Measurements from ENCODE around the gene IL22. TPM values are rescaled to one million over a fixed set of nuclear protein-coding genes. Genes with fewer than 3 reads are reported as not detected.

The IL22 gene
- total RNA-seq, 4 donors from 2014 or later = not detected

DNA sequence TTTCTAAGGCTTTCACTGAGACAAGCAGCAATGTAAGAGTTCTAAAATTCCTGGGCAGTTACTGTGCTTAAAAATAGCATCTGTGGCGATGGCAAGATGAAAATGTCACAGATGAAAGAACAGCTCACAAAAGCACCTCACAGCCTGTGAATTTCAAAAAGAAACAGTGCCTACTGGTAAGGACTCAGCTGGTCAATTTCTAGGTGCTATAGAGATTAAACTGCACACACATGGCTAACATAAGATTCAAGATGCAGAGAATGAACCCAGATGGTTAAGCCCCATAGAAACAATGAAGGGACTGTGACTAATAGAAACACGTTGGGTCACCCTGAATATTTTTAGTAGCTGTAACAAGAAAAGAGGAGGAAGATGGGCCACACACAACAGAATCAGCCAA is 15.8 kb downstream of the IL22 start:
- Histone ChIP-seq H3K9me3 (no peaks in the 10 kb centered on the region), H3K36me3 (no peaks in the 10 kb centered on the region), H3K27ac (peak overlapping the region in 2 of 4 donors; percentile 26 to 55), H3K27me3 (no peaks in the 10 kb centered on the region), H3K4me1 (peaks cover 0 to 41% (median 12%) of the 10 kb centered on the region in 3 donors), H3K4me3 (no peak overlapping the region)
- TF ChIP-seq EP300 (IDR thresholded peaks at IDR 0.05) = no peak
- no peak for TF ChIP-seq POLR2A (IDR thresholded peaks at IDR 0.05)
- TF ChIP-seq POLR2AphosphoS5 (IDR thresholded peaks at IDR 0.05) = no peak
- TF ChIP-seq, protein P1, sequence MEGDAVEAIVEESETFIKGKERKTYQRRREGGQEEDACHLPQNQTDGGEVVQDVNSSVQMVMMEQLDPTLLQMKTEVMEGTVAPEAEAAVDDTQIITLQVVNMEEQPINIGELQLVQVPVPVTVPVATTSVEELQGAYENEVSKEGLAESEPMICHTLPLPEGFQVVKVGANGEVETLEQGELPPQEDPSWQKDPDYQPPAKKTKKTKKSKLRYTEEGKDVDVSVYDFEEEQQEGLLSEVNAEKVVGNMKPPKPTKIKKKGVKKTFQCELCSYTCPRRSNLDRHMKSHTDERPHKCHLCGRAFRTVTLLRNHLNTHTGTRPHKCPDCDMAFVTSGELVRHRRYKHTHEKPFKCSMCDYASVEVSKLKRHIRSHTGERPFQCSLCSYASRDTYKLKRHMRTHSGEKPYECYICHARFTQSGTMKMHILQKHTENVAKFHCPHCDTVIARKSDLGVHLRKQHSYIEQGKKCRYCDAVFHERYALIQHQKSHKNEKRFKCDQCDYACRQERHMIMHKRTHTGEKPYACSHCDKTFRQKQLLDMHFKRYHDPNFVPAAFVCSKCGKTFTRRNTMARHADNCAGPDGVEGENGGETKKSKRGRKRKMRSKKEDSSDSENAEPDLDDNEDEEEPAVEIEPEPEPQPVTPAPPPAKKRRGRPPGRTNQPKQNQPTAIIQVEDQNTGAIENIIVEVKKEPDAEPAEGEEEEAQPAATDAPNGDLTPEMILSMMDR (IDR thresholded peaks at IDR 0.05) = no peak
- WGBS, 2 donors (ENCODE audit: low coverage in 1 of 2) = 0 to 35% methylated on average over 2 of the region's 2 CpGs
- ATAC-seq = no peak

DNA sequence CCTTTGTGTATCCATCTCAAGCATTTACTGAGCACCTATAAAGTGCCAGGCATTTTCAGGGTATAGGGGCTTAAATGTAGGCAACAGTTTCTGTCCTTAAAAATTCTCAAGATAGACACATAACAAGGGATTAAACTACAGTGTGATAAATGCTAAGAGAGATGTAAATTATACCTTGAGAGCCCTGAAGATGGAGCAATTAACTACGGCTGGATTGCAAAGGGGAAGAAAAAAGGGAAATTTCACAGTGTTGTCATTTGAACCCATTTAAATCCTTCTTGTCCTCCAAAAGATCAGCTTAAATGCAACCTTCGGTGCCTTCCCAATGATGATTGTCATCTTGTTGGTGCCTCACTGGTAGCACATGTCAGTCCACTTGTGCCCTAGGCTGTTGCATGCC is 16.3 kb downstream of the IL22 start:
- 24 to 45% methylated on average over 2 of the region's 2 CpGs for WGBS, 2 donors (ENCODE audit: low coverage in 1 of 2)
- H3K27ac ChIP-seq = peak overlapping the region in 2 of 4 donors; percentile 26 to 55
- no peaks in the 10 kb centered on the region for H3K9me3 ChIP-seq
- peak overlapping the region in 1 of 2 donors; percentile 32 for H3K4me3 ChIP-seq
- H3K27me3 ChIP-seq = no peaks in the 10 kb centered on the region
- peaks cover 0 to 41% (median 12%) of the 10 kb centered on the region in 3 donors for H3K4me1 ChIP-seq
- TF ChIP-seq POLR2AphosphoS5 (IDR thresholded peaks at IDR 0.05) = no peak
- TF ChIP-seq POLR2A (IDR thresholded peaks at IDR 0.05) = no peak
- no peak for TF ChIP-seq EP300 (IDR thresholded peaks at IDR 0.05)
- TF ChIP-seq, protein P1 (IDR thresholded peaks at IDR 0.05) = no peak
- H3K36me3 ChIP-seq = no peaks in the 10 kb centered on the region
- ATAC-seq = no peak

DNA sequence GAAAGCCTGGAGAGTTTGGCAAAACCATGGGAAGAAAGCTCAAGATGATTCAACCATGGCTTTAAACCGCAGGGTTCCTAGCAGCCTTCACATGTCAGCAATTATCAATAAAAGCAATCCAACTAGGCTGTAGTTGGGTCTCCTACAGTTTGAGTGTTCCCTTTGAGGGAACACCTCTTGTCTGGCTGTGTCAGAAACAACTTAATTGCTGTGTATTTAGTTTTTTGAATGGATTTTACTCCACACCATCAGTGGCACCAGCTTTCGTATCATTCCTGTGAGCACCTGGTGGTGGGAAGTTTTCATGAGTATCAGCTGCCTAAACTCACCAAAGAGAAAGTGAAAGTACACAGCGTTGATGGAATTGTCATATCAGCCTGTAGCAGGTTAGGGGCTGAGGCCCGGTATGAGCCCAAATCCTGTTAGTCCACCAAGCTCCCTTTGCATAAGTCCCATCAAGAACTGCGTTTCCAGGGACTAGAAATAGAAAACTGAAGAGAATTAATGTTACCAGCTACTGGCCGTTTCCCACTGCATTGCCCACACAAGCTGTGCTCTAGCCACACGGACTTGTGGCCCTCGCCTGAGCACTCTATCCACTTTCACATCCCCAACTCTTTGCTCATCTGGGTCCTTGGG is 16.9 kb downstream of the IL22 start:
- Histone ChIP-seq H3K36me3 (no peaks in the 10 kb centered on the region), H3K9me3 (no peaks in the 10 kb centered on the region), H3K27ac (peak overlapping the region in 1 of 4 donors; percentile 55), H3K4me1 (peaks cover 0 to 40% (median 11%) of the 10 kb centered on the region in 3 donors), H3K27me3 (no peaks in the 10 kb centered on the region), H3K4me3 (peak overlapping the region in 1 of 2 donors; percentile 32)
- peak; percentile 37 for ATAC-seq
- WGBS, 2 donors (ENCODE audit: low coverage in 1 of 2) = 54 to 69% methylated on average over 5 to 6 of the region's 8 CpGs
- TF ChIP-seq, protein P1 (IDR thresholded peaks at IDR 0.05) = peak in 1 of 4 experiments; percentile 12
- no peak for TF ChIP-seq POLR2AphosphoS5 (IDR thresholded peaks at IDR 0.05)

DNA sequence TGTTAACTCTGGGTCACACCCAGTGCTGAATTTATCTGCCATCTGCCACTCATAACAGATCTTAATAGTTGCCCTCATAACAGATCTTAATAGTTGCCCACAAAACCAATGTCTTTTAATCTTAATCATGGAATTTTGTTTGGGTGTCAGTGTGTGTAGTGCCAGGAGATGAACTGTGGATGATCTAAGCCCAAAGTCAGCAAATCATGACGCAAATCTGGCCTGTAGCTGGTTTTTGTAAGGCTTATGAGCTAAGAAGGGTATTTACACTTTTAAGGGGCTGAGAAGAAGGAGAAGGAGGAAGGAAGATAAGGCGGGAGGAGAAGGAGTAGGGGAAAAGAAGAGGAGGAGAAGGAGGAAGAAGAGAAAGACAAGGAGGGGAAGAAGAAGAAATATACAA is 17.8 kb downstream of the IL22 start:
- no peak for TF ChIP-seq EP300 (IDR thresholded peaks at IDR 0.05)
- TF ChIP-seq POLR2A (IDR thresholded peaks at IDR 0.05) = no peak
- TF ChIP-seq, protein P1 (IDR thresholded peaks at IDR 0.05) = no peak
- no peak for TF ChIP-seq POLR2AphosphoS5 (IDR thresholded peaks at IDR 0.05)
- 78 to 79% methylated on average over 1 to 2 of the region's 2 CpGs for WGBS, 2 donors (ENCODE audit: low coverage in 1 of 2)
- no peaks in the 10 kb centered on the region for H3K27me3 ChIP-seq
- ATAC-seq = no peak
- no peak overlapping the region for H3K4me3 ChIP-seq
- no peak overlapping the region for H3K27ac ChIP-seq
- H3K36me3 ChIP-seq = no peaks in the 10 kb centered on the region
- H3K9me3 ChIP-seq = no peaks in the 10 kb centered on the region
- H3K4me1 ChIP-seq = peaks cover 0 to 30% (median 4%) of the 10 kb centered on the region in 3 donors

DNA sequence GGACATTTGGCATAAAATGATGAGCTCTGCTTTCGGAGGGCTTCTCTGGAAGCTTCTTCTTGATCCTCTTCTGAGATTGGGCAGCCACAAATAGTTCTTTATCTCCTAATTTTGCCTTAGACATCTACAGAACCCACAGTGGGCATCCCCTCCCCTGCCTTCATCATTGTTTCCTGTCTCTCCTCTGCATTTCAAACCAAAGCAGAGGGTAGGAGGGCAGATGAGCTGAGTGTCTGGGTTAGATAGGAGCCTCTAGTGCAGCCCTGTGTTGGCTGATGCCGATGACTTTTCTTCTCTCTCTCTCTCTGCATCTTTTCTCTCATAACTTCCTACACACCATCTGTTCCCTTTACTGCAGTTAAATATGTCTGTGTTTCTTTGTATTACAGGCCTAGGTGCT is 19.3 kb downstream of the IL22 start:
- TF ChIP-seq, protein P1 (IDR thresholded peaks at IDR 0.05) = no peak
- no peak for TF ChIP-seq EP300 (IDR thresholded peaks at IDR 0.05)
- no peak for TF ChIP-seq POLR2A (IDR thresholded peaks at IDR 0.05)
- no peak for TF ChIP-seq POLR2AphosphoS5 (IDR thresholded peaks at IDR 0.05)
- no peak for ATAC-seq
- Histone ChIP-seq H3K9me3 (no peaks in the 10 kb centered on the region), H3K4me1 (peaks cover 0 to 23% (median 4%) of the 10 kb centered on the region in 3 donors), H3K36me3 (no peaks in the 10 kb centered on the region), H3K27me3 (no peaks in the 10 kb centered on the region), H3K4me3 (no peak overlapping the region), H3K27ac (no peak overlapping the region)
- WGBS, 2 donors (ENCODE audit: low coverage in 1 of 2) = 87 to 91% methylated on average over 2 of the region's 2 CpGs
